Raji (cell line): ENCODE measurements around the gene MAB21L1.

Experiments
- POLR2A ChIP-seq: IDR thresholded peaks from 2 replicates; pipeline ENCODE4 v1.6.1; 2011; ENCODE audit warnings: low read depth, low read length, control low read depth; ENCODE audit not compliant: insufficient read depth

The MAB21L1 gene

GRCh38 chr13:35489050-35489449, 12.6 kb upstream of the MAB21L1 start:
- TF ChIP-seq POLR2A, result no peak

- no peak for TF ChIP-seq POLR2A
Measured at GRCh38 chr13:35485424-35485823, 8.9 kb upstream of the MAB21L1 start.

GRCh38 chr13:35484384-35484783, 7.9 kb upstream of the MAB21L1 start:
- TF ChIP-seq POLR2A, result no peak

GRCh38 chr13:35483761-35484160, 7.3 kb upstream of the MAB21L1 start:
- no peak for TF ChIP-seq POLR2A

- TF ChIP-seq POLR2A, result no peak
Measured at GRCh38 chr13:35482527-35482926, 6.0 kb upstream of the MAB21L1 start.

- no peak for TF ChIP-seq POLR2A
Measured at GRCh38 chr13:35481777-35482176, 5.3 kb upstream of the MAB21L1 start.

GRCh38 chr13:35480346-35480745, 3.9 kb upstream of the MAB21L1 start:
- no peak for TF ChIP-seq POLR2A

GRCh38 chr13:35479706-35480105, 3.2 kb upstream of the MAB21L1 start:
- TF ChIP-seq POLR2A, result no peak

- TF ChIP-seq POLR2A, result no peak
Measured at GRCh38 chr13:35479038-35479492, 2.6 kb upstream of the MAB21L1 start.

- peak; percentile 20; the same call in 1 of the 2 replicates for TF ChIP-seq POLR2A
Measured at GRCh38 chr13:35478271-35479037, 2.0 kb upstream of the MAB21L1 start.

GRCh38 chr13:35477386-35477946, 977 bp upstream of the MAB21L1 start:
- no peak for TF ChIP-seq POLR2A

- no peak for TF ChIP-seq POLR2A
Measured at GRCh38 chr13:35475212-35475959, 1.1 kb downstream of the MAB21L1 start.

- TF ChIP-seq POLR2A, result no peak
Measured at GRCh38 chr13:35474496-35475211, 1.8 kb downstream of the MAB21L1 start.

- no peak for TF ChIP-seq POLR2A
Measured at GRCh38 chr13:35473802-35474201, 2.7 kb downstream of the MAB21L1 start.

- no peak for TF ChIP-seq POLR2A
Measured at GRCh38 chr13:35473206-35473775, 3.2 kb downstream of the MAB21L1 start.
